H1 (cell line): ENCODE results near the gene RDH16. TPM values are rescaled to one million over a fixed set of nuclear protein-coding genes. Genes with fewer than 3 reads are reported as not detected.

Source experiments
- CTCF ChIA-PET: fragments of 300-600 bp; sonication (Branson Sonifier 250); formaldehyde crosslinking; loops from one replicate; lab custom pipeline; 2021; ENCODE audit not compliant: partially characterized antibody; lab: Charles Lee
- POLR2A ChIA-PET: fragments of 300-600 bp; sonication (Branson Sonifier 250); formaldehyde crosslinking; loops from one replicate; lab custom pipeline; 2021; ENCODE audit warnings: inconsistent platforms; ENCODE audit not compliant: partially characterized antibody; lab: Charles Lee
- DNase-seq, 2 experiments: peaks; one replicate each; pipeline versions ENCODE4 v3.0.0 to v3.0.0-alpha.2; 2010 to 2022; ENCODE audit warnings: low spot score in 2 of 2, low read depth in 1 of 2, mixed read lengths in 1 of 2
- FAIRE-seq: peaks from 2 replicates; lab custom pipeline; 2011; peaks lifted over from hg19 to GRCh38; lab: Jason Lieb, UNC
- H2AFZ ChIP-seq: 2 replicates; pipeline ENCODE4 v1.8.1; 2012; ENCODE audit warnings: low read length, inconsistent platforms
- H2AK5ac ChIP-seq: 2 replicates; pipeline ENCODE4 v1.6.1; 2013; ENCODE audit warnings: low read depth, low read length
- H2BK120ac ChIP-seq: replicated peaks from 2 replicates; pipeline ENCODE3; 2013; ENCODE audit warnings: low read depth, low read length, inconsistent platforms
- H2BK12ac ChIP-seq: 2 replicates; pipeline ENCODE4 v1.6.1; 2013; ENCODE audit warnings: low read depth, low read length
- H2BK15ac ChIP-seq: 2 replicates; pipeline ENCODE4 v1.6.1; 2013; ENCODE audit warnings: low read length
- H2BK20ac ChIP-seq: 2 replicates; pipeline ENCODE4 v1.6.1; 2013; ENCODE audit warnings: low read length
- H2BK5ac ChIP-seq: 2 replicates; pipeline ENCODE4 v1.6.1; 2013; ENCODE audit warnings: low read depth, low read length
- H3K14ac ChIP-seq: 2 replicates; pipeline ENCODE4 v1.6.1; 2013; ENCODE audit warnings: inconsistent platforms; ENCODE audit not compliant: insufficient read length
- H3K18ac ChIP-seq: 2 replicates; pipeline ENCODE4 v1.6.1; 2013; ENCODE audit warnings: low read length; ENCODE audit errors: extremely low read depth
- H3K23ac ChIP-seq: 2 replicates; pipeline ENCODE4 v1.6.1; 2013; ENCODE audit warnings: inconsistent platforms; ENCODE audit not compliant: insufficient read length
- H3K23me2 ChIP-seq: 2 replicates; pipeline ENCODE4 v1.6.1; 2013; ENCODE audit warnings: low read depth, low read length
- H3K27ac ChIP-seq: 2 replicates; pipeline ENCODE4 v1.6.1; 2011; ENCODE audit warnings: low read depth, low read length, inconsistent platforms
- H3K27me3 ChIP-seq, 4 experiments: replicated peaks in 1 of 4; 1 replicate in 1 of 4; 2 replicates in 3 of 4; pipeline versions ENCODE4 v1.6.1 to v1.8.1; 2011 to 2013; ENCODE audit warnings: low read length in 3 of 4, mild to moderate bottlenecking in 3 of 4, inconsistent platforms in 2 of 4, mixed read lengths in 2 of 4, moderate library complexity in 1 of 4; ENCODE audit not compliant: control insufficient read depth in 3 of 4, insufficient read depth in 3 of 4; ENCODE audit errors: extremely low read depth in 1 of 4
- H3K36me3 ChIP-seq, 4 experiments: 2 replicates each; pipeline versions ENCODE4 v1.6.1 to v1.8.1; 2011 to 2013; ENCODE audit warnings: mild to moderate bottlenecking in 4 of 4, low read length in 3 of 4, moderate library complexity in 2 of 4, control low read depth in 1 of 4, inconsistent platforms in 1 of 4; ENCODE audit not compliant: insufficient read depth in 4 of 4, control insufficient read depth in 2 of 4
- H3K4ac ChIP-seq: replicated peaks from 2 replicates; pipeline ENCODE3; 2013; ENCODE audit warnings: low read length, low read depth, mixed read lengths, inconsistent platforms; ENCODE audit not compliant: insufficient read length
- H3K4me1 ChIP-seq, 4 experiments: replicated peaks in 1 of 4; 1 replicate in 1 of 4; 2 replicates in 3 of 4; pipeline versions ENCODE4 v1.6.1 to v1.8.1; 2011 to 2013; ENCODE audit warnings: low read length in 3 of 4, inconsistent platforms in 2 of 4, mixed read lengths in 1 of 4; ENCODE audit not compliant: insufficient read depth in 4 of 4, control insufficient read depth in 3 of 4
- H3K4me2 ChIP-seq, 2 experiments: 2 replicates each; pipeline versions ENCODE4 v1.6.1 to v1.8.1; 2011 to 2013; ENCODE audit warnings: low read depth in 2 of 2, low read length in 2 of 2, control low read depth in 1 of 2, inconsistent platforms in 1 of 2, mild to moderate bottlenecking in 1 of 2; ENCODE audit not compliant: insufficient read depth in 1 of 2
- H3K4me3 ChIP-seq, 4 experiments: fragments of 200-600, 300-600 bp in 1 of 4; sonication (generic), shearing (Covaris generic), sonication (Bioruptor Twin) in 1 of 4; 2 replicates each; pipeline versions ENCODE4 v1.5.1 to v1.8.1; 2011 to 2016; ENCODE audit warnings: low read length in 4 of 4, low read depth in 3 of 4, control low read depth in 2 of 4, inconsistent platforms in 2 of 4, mild to moderate bottlenecking in 2 of 4, mixed read lengths in 1 of 4, moderate library complexity in 1 of 4; ENCODE audit not compliant: insufficient read depth in 2 of 4; ENCODE audit errors: extremely low read depth in 1 of 4
- H3K56ac ChIP-seq: replicated peaks from 2 replicates; pipeline ENCODE3; 2013; ENCODE audit warnings: low read depth, mild to moderate bottlenecking, mixed read lengths, low read length, inconsistent platforms; ENCODE audit not compliant: insufficient read length
- H3K79me1 ChIP-seq: 2 replicates; pipeline ENCODE4 v1.6.1; 2013; ENCODE audit warnings: low read depth, low read length, control low read depth
- H3K79me2 ChIP-seq, 2 experiments: 2 replicates each; pipeline versions ENCODE4 v1.6.1 to v1.8.1; 2012 to 2013; ENCODE audit warnings: low read length in 2 of 2, mild to moderate bottlenecking in 2 of 2, inconsistent platforms in 1 of 2; ENCODE audit not compliant: insufficient read depth in 2 of 2, control insufficient read depth in 1 of 2
- H3K9ac ChIP-seq, 4 experiments: replicated peaks in 1 of 4; 1 replicate in 1 of 4; 2 replicates in 3 of 4; pipeline versions ENCODE4 v1.6.1 to v1.8.1; 2011 to 2013; ENCODE audit warnings: low read depth in 3 of 4, low read length in 3 of 4, control low read depth in 2 of 4, mild to moderate bottlenecking in 2 of 4, moderate library complexity in 2 of 4, inconsistent platforms in 1 of 4; ENCODE audit errors: extremely low read depth in 1 of 4
- H3K9me3 ChIP-seq, 2 experiments: 2 replicates each; pipeline versions ENCODE4 v1.6.1 to v1.8.1; 2012 to 2013; ENCODE audit warnings: mild to moderate bottlenecking in 2 of 2, moderate library complexity in 2 of 2, control low read depth in 1 of 2, inconsistent platforms in 1 of 2, low read depth in 1 of 2, low read length in 1 of 2, mixed read lengths in 1 of 2; ENCODE audit not compliant: insufficient read depth in 2 of 2
- H4K20me1 ChIP-seq, 2 experiments: replicated peaks in 1 of 2; 2 replicates each; pipeline versions ENCODE3 to v1.8.1; 2011 to 2013; ENCODE audit warnings: inconsistent platforms in 2 of 2, low read length in 2 of 2, mild to moderate bottlenecking in 1 of 2; ENCODE audit not compliant: insufficient read depth in 2 of 2, control insufficient read depth in 1 of 2
- H4K5ac ChIP-seq: 2 replicates; pipeline ENCODE4 v1.6.1; 2013; ENCODE audit warnings: low read length, low read depth, mixed read lengths, inconsistent platforms; ENCODE audit not compliant: insufficient read length
- H4K8ac ChIP-seq: 2 replicates; pipeline ENCODE4 v1.8.0; 2013; ENCODE audit warnings: mild to moderate bottlenecking, moderate library complexity, low read length, inconsistent platforms; ENCODE audit not compliant: insufficient read depth; ENCODE audit errors: extremely low read depth
- H4K91ac ChIP-seq: replicated peaks from 2 replicates; pipeline ENCODE3; 2013; ENCODE audit warnings: low read length, mixed read lengths, inconsistent platforms; ENCODE audit not compliant: insufficient read length
- ASH2L ChIP-seq: fragments of 200-600, 300-600 bp; sonication (generic); IDR thresholded peaks from one replicate; pipeline ENCODE4 v1.7.1; 2017; ENCODE audit warnings: low read length
- JUND ChIP-seq: IDR thresholded peaks from 2 replicates; pipeline ENCODE4 v1.6.1; 2011; ENCODE audit warnings: mild to moderate bottlenecking, improper control_type of control experiment, low read length
- MAX ChIP-seq: IDR thresholded peaks from 2 replicates; pipeline ENCODE4 v1.6.1; 2012; ENCODE audit warnings: inconsistent platforms
- POLR2AphosphoS5 ChIP-seq: IDR thresholded peaks from 2 replicates; pipeline ENCODE4 v1.6.1; 2011; ENCODE audit warnings: low read depth, low read length
- WGBS, 2 experiments: shearing (Covaris generic) in 1 of 2; methylation state at CpG; one replicate each; pipeline versions ENCODE4 v1.1.6 to v1.1.7; 2013 to 2015; ENCODE audit warnings: low lambda C conversion rate in 2 of 2, mixed read lengths in 2 of 2, inconsistent platforms in 1 of 2, low coverage in 1 of 2, missing lambda C conversion rate in 1 of 2; ENCODE audit not compliant: insufficient replicate concordance in 2 of 2, insufficient coverage in 1 of 2, insufficient read length in 1 of 2; ENCODE audit errors: extremely low coverage in 1 of 2, missing lambda C conversion rate in 1 of 2; 5-methylcytosine and 5-hydroxymethylcytosine counted together
- polyA plus RNA-seq, 7 experiments: library from polyadenylated mRNA; depleted of rRNA in 3 of 7; stranded (reverse) in 5 of 7; unstranded in 2 of 7; fragments of >200 nt in 5 of 7; fragments of 200-250 nt in 2 of 7; gene quantifications; 1 replicate in 5 of 7; 2 replicates in 1 of 7; 4 replicates in 1 of 7; pipeline versions ENCODE4 v1.2.1 to v1.2.3, GENCODE V29; 2011 to 2013; ENCODE audit warnings: missing spikeins in 2 of 7, mixed read lengths in 2 of 7
- total RNA-seq: library from RNA; stranded (reverse); fragmentation: NEBNext Ultra II Directional; extraction: Animal tissue kit (Norgen Biotek cat#: 25700); gene quantifications from 2 replicates; pipeline ENCODE4 v1.2.1, GENCODE V29; 2021

RDH16 gene
- total and polyA plus RNA-seq, 2 of the 8 experiments (the other 6 are each of a cell fraction or from before 2014, with no cell fraction given) = 0.30 to 0.79 TPM

GRCh38 chr12:56908136-56908535 lies 49.3 kb downstream of the RDH16 start:
- no peak for DNase-seq
- no peak overlapping the region for H3K56ac ChIP-seq
- ChIA-PET POLR2A (no interaction called here), CTCF (interaction anchor here (1.3 kb wide), 1 partner anchor 25 kb away, joined by 3 read pairs; no protein-coding TSS in a partner anchor)
- no peaks in the 10 kb centered on the region for H3K79me2 ChIP-seq
- no peak overlapping the region for H3K4me2 ChIP-seq
- no peaks in the 10 kb centered on the region for H3K23me2 ChIP-seq
- no peaks in the 10 kb centered on the region for H3K27me3 ChIP-seq
- no peak overlapping the region for H2BK12ac ChIP-seq
- no peak overlapping the region for H3K18ac ChIP-seq
- H4K91ac ChIP-seq = no peak overlapping the region
- H3K36me3 ChIP-seq = peaks cover 0 to 3% (median 0%) of the 10 kb centered on the region in 4 experiments; a peak in 1 of 8 replicates
- no peak overlapping the region for H3K23ac ChIP-seq
- no peak overlapping the region for H3K4me3 ChIP-seq
- H2AK5ac ChIP-seq = no peak overlapping the region
- 70% methylated on average over 5 of the region's 5 CpGs; no CpG with 5 or more reads in 1 of the 2 experiments for WGBS, 2 experiments
- FAIRE-seq = no peak
- peaks cover 39 to 53% of the 10 kb centered on the region in 2 experiments for H3K9me3 ChIP-seq
- no peaks in the 10 kb centered on the region for H4K20me1 ChIP-seq
- H3K14ac ChIP-seq = no peak overlapping the region
- no peak overlapping the region for H2BK15ac ChIP-seq
- H4K5ac ChIP-seq = no peak overlapping the region
- no peak overlapping the region for H4K8ac ChIP-seq
- no peaks in the 10 kb centered on the region for H3K4me1 ChIP-seq
- no peak overlapping the region for H3K27ac ChIP-seq
- no peak overlapping the region for H3K4ac ChIP-seq
- no peak overlapping the region for H2BK20ac ChIP-seq
- H3K9ac ChIP-seq = no peak overlapping the region
- no peak overlapping the region for H2BK5ac ChIP-seq
- no peak overlapping the region for H2AFZ ChIP-seq
- no peaks in the 10 kb centered on the region for H3K79me1 ChIP-seq
- H2BK120ac ChIP-seq = no peak overlapping the region
- TF ChIP-seq JUND (no peak), POLR2AphosphoS5 (no peak), ASH2L (no peak), MAX (no peak)
